NB4 (cell line): Measurements from ENCODE around the gene PVALB.

Experiments used
- DNase-seq: peaks from one replicate; pipeline ENCODE4 v3.0.0; 2010; ENCODE audit warnings: low read depth
- H3K4me3 ChIP-seq: one replicate; pipeline ENCODE4 v1.5.1; 2011; ENCODE audit warnings: mild to moderate bottlenecking, low read depth, low read length, moderate library complexity
- CTCF ChIP-seq: IDR thresholded peaks from one replicate; pipeline ENCODE4 v1.5.1; 2012; ENCODE audit warnings: low read depth, low read length
- MYC ChIP-seq: IDR thresholded peaks from 2 replicates; pipeline ENCODE4 v1.6.1; 2011; ENCODE audit warnings: low read depth, low read length
- POLR2A ChIP-seq: IDR thresholded peaks from 2 replicates; pipeline ENCODE4 v1.6.1; 2011; ENCODE audit warnings: mild to moderate bottlenecking; ENCODE audit not compliant: insufficient read length; ENCODE audit errors: extremely low read depth
- TF ChIP-seq, protein P1 (sequence below): IDR thresholded peaks from 2 replicates; pipeline ENCODE4 v1.6.1; 2011; ENCODE audit warnings: low read depth, low read length

Gene PVALB

GRCh38 chr22:36858156-36858555 is 41.3 kb upstream of the PVALB start:
- TF ChIP-seq, protein P1, sequence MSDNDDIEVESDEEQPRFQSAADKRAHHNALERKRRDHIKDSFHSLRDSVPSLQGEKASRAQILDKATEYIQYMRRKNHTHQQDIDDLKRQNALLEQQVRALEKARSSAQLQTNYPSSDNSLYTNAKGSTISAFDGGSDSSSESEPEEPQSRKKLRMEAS = no peak
- TF ChIP-seq POLR2A (no peak), MYC (no peak), CTCF (no peak)
- no peak overlapping the region for H3K4me3 ChIP-seq

GRCh38 chr22:36856792-36857135 is 39.9 kb upstream of the PVALB start:
- DNase-seq = no peak
- no peak overlapping the region for H3K4me3 ChIP-seq
- no peak for TF ChIP-seq MYC
- TF ChIP-seq, protein P1 = no peak
- TF ChIP-seq POLR2A = no peak
- no peak for TF ChIP-seq CTCF

More at GRCh38 chr22:36858156-36858555, 41.3 kb upstream of the PVALB start:
- DNase-seq = no peak

DNA sequence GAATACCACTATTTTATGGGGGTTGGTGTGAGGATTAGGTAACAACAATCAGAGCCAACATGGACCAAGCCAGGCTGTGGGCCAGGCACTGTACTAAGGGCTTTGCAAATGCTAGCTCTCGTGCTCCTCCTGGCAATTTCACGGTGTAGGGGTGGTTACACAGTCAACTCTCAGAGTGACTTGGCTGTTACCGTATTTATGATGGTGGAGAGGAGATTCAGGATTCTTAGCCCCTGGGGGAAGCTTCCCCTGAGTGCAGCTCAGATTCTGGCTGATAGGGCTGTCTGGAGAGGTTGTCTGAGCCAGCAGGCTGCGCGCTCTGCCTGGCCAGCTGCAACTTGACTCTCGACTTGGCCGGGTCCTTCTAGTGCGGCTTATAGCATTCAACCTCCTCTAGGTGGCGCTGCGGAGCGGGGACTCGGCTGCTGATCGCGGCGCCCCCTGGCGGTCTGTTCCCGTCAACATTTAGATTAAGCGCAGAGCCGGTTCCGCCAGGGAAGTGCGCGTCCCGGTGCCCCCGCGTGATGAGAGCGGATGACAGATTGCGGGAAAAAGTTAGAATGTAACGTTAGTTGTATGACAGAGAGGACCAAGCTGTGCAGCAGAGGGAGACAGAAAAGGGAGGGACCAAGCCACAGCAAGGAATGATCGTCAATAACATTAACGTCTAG is 39.4 kb upstream of the PVALB start:
- no peak overlapping the region for H3K4me3 ChIP-seq
- TF ChIP-seq MYC = no peak
- no peak for TF ChIP-seq POLR2A
- peak; percentile 99 for TF ChIP-seq CTCF
- TF ChIP-seq, protein P1 = peak; percentile 28; the same call in 1 of the 2 replicates
- DNase-seq = peak; percentile 85

DNA sequence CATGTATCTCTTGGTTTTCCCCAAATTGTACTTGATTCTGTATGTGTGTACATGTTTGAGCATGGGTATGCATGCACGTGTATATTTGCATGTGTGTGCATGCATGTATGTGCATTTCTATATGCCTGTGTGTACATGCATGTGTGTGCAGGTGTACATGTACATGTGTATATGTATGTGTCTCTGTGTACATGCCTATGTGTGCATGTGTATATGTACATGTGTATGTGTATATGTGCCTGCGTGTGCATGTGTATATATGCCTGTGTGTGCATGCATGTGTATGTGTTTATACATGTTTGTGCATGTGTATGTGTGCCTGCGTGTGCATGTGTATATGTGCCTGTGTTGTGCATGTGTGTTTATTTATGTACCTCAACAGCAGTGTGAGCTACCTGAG is 38.6 kb upstream of the PVALB start:
- TF ChIP-seq POLR2A = no peak
- H3K4me3 ChIP-seq = no peak overlapping the region
- DNase-seq = no peak

DNA sequence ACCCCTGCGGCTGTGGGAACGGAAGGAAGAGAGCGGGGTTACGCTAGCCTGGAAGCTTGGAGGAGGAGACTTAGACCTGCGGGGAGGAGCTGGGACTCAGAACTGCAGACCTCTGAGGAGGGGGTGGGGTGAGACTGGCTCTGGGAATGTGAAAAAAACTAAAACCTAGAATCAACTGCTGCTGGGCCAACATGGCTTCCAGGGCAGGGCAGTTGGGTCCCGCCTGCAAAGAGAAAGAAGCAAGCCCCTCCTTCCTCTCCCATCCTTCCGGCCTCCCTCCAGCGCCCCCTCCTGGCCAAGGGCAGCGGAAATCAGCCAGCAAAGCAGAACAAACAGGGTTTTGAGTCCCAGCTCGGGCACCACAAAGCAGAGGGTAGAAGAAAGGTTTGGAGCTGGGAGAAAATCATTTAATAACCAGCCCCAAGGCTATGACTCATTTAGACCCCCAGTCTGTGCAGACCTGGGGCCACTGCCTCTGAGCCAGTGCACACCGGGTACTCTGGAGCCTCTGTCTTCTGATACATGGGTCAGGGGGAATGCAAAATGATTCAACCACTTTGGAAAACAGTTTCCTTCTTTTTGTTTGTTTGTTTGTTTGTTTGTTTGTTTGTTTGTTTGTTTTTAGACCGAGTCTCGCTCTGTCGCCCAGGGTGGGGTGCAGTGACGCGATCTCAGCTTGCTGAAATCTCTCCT is 36.7 kb upstream of the PVALB start:
- DNase-seq = peak; percentile 73
- peak; percentile 74 for TF ChIP-seq CTCF
- TF ChIP-seq MYC = no peak
- H3K4me3 ChIP-seq = no peak overlapping the region

DNA sequence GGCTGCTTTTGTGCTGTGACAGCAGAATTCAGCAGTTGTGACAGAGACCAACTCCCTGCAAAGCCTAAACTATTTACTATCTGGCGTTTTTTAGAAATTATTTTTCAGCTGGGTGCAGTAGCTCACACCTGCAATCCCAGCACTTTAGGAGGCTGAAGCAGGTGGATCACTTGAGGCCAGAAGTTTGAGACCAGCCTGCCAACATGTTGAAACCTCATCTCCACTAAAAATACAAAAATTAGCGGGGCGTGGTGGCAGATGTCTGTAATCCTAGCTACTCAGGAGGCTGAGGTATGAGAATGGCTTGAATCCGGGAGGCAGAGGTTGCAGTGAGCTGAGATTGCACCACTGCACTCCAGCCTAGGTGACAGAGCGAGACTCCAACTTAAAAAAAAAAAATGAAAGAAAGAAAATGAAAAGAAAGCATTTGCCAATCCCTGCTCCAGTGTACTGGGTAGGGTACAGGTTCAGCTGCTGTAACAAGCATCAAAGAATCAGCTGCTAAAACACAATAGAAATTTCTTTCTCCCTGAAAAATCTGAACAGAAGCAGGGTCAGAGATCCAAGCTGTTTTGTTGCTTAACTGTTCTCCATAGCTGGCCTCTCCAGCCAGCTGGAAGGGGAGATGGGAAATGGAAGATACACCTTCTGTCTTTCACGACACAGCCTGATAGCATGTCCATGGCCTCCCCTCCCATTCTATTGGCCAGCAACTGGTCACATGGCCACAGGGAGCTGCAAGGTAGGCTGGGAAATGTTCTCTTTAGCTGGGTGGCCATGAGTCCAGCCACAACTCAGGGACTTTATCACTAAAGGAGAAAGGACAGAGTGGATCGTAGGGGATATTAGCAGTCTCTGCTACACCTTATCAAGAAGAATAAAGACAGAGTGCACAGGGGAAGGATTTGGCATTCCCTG is 35.5 kb upstream of the PVALB start:
- TF ChIP-seq, protein P1 = no peak
- TF ChIP-seq CTCF (no peak), POLR2A (no peak), MYC (no peak)
- no peak overlapping the region for H3K4me3 ChIP-seq
- no peak for DNase-seq
